HG03045 (cell line): Measurements from ENCODE around the gene CACNA1H.
"Not testable (repeated sequence)": the region's sequence is repeated elsewhere in the genome, so short reads cannot be mapped to it uniquely, and the experiment has no call there.

Experiments used
- ATAC-seq: cut with Tn5 transposase; IDR thresholded peaks from one replicate; pipeline ENCODE4 v1.9.1; 2021; ENCODE audit warnings: mild to moderate bottlenecking, moderate library complexity; ENCODE audit not compliant: unreplicated experiment

CACNA1H gene

GRCh38 chr16:1262210-1262845 lies 109.4 kb downstream of the CACNA1H start:
- no peak for ATAC-seq

- ATAC-seq = no peak
Measured at GRCh38 chr16:1262846-1263221, 109.9 kb downstream of the CACNA1H start.

GRCh38 chr16:1263591-1264344 lies 110.9 kb downstream of the CACNA1H start:
- ATAC-seq = no peak

DNA sequence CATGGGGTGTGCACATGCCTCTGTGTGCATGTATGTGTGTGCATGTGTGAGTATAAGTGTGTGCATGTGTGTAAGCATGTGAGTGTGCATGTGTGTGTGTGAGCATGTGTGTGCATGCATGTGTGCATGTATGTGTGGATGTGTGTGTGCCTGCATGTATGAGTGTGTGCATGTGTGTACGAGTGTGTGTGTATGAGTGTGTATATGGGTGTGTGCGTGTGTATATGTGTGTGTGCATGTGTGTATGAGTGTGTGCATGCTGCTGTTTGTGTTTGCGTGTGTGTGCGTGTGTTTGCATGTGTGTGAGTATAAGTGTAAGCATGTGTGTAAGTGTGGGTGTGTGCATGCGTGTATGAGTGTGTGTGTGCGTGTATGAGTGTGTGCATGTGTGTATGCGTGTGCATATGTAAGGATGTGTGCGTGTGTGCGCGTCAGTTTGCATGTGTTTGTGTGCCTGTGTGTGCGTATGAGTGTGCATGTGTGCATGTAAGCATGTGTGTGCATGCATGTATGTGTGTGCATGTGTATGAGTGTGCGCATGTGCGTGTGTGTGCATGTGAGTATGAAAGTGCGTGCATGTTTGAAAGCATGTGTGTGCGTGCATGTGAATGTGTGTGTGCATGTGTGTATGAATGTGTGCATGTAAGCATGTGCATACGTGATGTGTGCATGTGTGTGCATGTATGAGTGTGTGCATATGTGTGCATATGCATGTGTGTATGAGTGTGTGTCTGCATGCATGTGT lies 111.6 kb downstream of the CACNA1H start:
- ATAC-seq = no peak

DNA sequence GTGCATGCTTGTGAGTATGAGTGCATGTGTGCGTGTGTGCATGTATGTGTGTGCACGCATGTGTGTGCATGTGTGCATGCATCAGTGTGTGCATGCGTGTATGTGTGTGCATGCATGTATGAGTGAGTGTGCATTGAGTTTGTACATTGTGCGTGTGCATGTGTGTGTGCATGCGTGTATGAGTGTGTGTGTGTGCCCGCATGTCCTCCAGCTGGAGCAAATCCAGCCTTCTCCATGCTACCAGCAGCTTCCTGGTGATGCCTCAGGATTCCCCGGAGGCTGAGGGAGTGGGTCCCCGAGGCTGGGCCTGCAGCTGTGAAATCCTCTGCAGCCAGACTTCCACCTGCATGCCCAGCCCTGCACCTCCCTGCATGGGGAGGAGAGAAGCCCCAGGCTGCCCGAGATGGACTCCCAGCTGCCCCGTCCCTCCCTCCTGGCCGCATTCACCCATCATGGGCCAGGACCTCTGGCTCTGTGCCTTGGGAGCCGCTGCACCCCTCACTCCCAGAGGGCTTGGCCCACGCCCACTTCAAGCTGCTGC lies 112.3 kb downstream of the CACNA1H start:
- no peak for ATAC-seq

DNA sequence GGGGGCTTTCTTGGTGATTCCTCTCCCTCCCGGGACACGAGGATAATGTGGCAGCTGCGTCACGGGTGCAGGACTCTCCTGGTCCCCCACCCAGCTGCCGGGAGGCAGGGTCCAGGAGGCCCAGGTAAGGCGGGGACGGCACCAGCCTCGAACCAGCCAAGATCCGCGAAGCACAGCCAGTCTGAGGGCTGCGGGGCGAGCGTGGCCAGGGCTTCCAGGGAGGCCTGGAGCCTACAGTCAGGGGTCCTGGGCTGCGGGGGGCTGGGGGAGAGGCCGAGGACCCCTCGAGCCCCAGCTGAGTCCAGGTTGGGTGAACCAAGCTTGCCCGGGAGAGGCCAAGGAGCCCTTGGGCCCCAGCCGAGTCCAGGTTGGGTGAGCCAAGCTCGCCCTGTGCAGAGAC lies 112.9 kb downstream of the CACNA1H start:
- no peak for ATAC-seq

DNA sequence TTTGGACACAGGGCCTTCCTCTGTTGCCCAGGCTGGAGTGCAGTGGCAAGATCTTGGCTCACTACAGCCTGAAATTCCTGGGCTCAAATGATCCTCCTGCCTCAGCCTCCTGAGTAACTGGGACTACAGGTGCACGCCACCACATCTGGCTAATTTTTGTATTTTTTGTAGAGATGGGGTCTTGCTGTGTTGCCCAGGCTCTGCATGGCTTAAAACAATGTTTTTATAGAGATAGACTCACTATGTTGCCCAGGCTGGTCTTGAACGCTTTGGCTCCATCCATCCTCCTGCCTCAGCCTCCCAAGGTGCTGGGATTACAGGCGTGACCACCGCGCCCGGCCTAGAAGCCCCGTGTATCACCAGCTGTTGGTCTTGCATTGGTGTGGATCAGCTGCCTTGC lies 116.5 kb downstream of the CACNA1H start:
- not testable (repeated sequence) for ATAC-seq

- no peak for ATAC-seq
Measured at GRCh38 chr16:1271380-1271723, 118.4 kb downstream of the CACNA1H start.
